Measurements from ENCODE around the gene FCRL6.

Gene FCRL6

DNA sequence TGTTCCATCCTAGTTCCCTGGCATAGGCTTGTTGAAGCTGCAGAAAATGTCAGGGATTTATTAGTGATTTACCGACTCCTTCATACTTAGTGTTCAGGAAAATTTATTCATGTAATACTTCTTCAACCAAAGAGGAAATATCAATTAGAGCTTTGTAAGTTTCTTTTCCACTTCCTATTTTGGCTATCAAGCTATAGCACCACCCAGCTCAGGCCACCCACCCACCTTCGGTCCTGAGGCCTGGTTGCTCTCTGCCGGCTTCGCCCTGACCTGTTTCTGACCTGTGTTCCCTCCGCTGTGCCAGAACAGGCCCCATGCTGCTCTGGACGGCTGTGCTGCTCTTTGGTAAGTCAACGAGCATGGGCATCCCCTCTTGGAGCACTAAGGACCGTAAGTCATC, at the start of gene FCRL6:
Gene FCRL6 (plus strand): TSS at position 250 of the 400 bp plus-strand sequence. CDS start 65 bp downstream, at position 315.
- no peak for DNase-seq (ENCODE audit: low spot score)

DNA sequence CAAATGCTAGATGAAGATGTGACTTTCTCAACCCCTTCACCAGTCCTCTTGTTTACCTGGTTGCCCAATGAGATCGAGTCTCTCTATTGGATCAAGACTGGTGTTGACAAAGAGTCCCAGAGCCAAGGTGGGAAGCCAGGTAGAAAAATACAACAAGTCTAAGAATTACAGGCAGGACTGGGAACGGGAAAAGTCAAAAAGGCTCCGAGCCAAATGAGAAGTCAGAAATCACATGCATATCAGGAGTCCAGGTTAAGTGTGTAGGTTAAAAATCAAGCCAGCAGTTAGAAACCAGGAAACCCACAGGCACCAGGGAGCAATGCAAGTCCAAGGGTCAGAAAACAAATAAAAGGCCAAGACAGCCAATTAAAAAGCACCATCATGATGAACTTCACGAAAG, 48.8 kb upstream of the FCRL6 start:
- no peak for DNase-seq (ENCODE audit: low spot score)

- no peak for DNase-seq (ENCODE audit: low spot score)
These were observed 46.6 kb upstream of the FCRL6 start for GRCh38 chr1:159755451-159756007.

GRCh38 chr1:159756397-159756796, 45.8 kb upstream of the FCRL6 start:
- DNase-seq (ENCODE audit: low spot score), result no peak

GRCh38 chr1:159763686-159764085, 38.5 kb upstream of the FCRL6 start:
- no peak for DNase-seq (ENCODE audit: low spot score)

- DNase-seq (ENCODE audit: low spot score), result no peak
These were observed 36.4 kb upstream of the FCRL6 start for GRCh38 chr1:159765806-159766205.

GRCh38 chr1:159771127-159771895, 30.8 kb upstream of the FCRL6 start:
- no peak for DNase-seq (ENCODE audit: low spot score)

DNA sequence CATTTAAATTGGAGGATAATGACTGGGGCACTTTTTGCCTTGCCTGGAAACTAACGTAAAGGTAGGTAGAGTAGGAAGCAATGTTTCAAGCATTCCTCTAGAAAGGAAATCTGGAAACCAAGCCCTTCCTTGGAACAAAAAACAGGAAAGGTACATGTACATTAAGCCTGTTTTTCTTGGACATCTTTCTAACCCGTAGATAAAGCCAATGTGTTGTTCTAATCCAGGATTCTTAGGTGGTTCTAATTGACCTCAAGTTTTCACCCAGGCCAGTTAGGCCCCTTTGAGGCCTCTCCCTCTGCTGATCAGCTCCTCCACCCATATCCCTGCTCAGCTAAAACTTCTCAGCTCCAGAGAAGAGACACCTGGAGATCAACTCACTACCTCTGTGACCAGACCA, 27.7 kb upstream of the FCRL6 start:
- DNase-seq (ENCODE audit: low spot score), result no peak

DNA sequence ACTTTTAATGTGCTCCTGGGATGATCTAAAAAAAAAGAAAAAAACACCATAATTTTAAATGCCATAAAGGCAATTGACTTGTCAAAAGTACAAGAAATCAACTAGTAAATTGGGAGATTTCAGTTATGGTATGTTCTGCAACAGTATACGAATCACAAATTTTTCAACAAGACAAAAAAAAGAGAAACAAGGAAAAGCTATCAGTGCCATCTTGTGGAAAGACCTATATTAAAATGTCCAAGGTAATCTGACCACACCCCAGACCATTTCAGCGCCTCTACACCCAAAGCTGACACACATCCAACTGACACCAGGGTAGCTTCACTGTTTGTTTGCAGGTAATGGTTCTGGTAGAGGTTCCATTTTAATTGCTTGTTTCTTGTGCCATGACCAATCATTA, 26.4 kb upstream of the FCRL6 start:
- peak; percentile 9 for DNase-seq (ENCODE audit: low spot score)

DNA sequence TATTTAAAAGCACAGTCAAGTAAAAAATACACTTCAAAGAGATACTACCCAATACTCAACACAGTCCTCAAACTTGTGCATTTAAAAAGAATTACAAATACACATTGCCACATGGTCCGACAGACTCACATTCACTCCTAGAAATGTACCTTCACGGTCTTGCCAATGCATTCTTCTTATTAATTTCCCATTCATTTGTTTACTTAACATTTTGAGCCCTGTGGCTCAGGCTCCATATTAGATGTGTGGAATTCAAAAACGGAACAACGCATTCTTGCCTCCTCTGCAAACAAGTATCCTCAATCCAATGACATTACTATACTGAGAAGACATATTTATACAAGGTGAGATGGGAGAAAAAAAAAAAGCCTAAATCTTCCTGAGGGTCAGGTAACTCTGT, 23.9 kb upstream of the FCRL6 start:
- no peak for DNase-seq (ENCODE audit: low spot score)

- DNase-seq (ENCODE audit: low spot score), result no peak
These were observed 22.7 kb upstream of the FCRL6 start for GRCh38 chr1:159779403-159779851.

DNA sequence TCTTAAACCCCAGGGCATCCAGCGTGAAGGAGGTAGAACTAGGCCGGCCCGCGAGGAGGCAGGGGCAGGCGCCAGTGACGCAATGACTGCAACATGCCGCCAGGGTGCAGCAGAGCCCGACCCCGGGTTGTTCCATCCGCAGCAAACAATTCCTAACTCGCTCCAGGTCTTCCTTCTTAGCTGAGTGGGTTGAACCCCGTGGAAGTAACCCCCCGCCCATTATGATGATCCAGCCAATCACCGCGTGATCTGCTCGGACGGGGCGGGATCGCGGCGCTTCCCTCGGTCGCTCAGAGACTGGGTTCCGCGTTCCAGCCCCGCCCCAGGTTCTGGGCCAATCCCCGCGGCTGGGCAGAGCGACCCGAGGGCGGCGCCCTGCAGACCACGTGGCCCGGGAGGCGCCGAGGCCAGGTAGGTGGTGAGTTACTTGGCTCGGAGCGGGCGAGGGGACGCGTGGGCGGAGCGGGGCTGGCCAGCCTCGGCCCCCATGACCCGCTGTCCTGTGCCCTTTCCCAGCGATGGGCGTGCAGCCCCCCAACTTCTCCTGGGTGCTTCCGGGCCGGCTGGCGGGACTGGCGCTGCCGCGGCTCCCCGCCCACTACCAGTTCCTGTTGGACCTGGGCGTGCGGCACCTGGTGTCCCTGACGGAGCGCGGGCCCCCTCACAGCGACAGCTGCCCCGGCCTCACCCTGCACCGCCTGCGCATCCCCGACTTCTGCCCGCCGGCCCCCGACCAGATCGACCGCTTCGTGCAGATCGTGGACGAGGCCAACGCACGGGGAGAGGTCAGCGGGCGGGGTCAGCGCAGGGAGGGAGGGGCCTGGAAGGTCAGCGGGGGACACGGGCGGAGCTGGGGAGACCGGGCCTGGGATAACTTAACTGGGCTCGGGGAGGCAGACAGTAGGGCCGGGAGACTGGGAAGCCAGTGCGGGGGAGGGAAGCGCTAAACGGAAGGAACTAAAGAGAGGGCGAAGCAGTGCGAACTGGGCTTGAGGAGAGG, 21.3 kb upstream of the FCRL6 start, which contains the start of gene DUSP23:
Gene DUSP23 (plus strand): TSS at position 380 of the 1,000 bp plus-strand sequence. CDS start 139 bp downstream, at position 519.
- peak; percentile 98 for DNase-seq (ENCODE audit: low spot score)

DNA sequence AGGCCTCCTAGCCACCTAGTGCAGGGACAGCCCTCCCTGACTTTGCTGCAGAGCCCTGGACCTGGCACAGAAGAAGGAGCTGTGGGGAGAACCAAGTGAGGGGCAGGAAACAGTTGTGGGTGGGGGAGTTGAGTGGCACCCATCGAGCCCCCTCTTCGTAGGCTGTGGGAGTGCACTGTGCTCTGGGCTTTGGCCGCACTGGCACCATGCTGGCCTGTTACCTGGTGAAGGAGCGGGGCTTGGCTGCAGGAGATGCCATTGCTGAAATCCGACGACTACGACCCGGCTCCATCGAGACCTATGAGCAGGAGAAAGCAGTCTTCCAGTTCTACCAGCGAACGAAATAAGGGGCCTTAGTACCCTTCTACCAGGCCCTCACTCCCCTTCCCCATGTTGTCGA, 20.2 kb upstream of the FCRL6 start:
- no peak for DNase-seq (ENCODE audit: low spot score)

- no peak for DNase-seq (ENCODE audit: low spot score)
These were observed 18.4 kb upstream of the FCRL6 start for GRCh38 chr1:159783724-159784123.

- DNase-seq (ENCODE audit: low spot score), result no peak
These were observed 15.7 kb upstream of the FCRL6 start for GRCh38 chr1:159786465-159786864.

- DNase-seq (ENCODE audit: low spot score), result no peak
These were observed 15.2 kb upstream of the FCRL6 start for GRCh38 chr1:159786966-159787365.

DNA sequence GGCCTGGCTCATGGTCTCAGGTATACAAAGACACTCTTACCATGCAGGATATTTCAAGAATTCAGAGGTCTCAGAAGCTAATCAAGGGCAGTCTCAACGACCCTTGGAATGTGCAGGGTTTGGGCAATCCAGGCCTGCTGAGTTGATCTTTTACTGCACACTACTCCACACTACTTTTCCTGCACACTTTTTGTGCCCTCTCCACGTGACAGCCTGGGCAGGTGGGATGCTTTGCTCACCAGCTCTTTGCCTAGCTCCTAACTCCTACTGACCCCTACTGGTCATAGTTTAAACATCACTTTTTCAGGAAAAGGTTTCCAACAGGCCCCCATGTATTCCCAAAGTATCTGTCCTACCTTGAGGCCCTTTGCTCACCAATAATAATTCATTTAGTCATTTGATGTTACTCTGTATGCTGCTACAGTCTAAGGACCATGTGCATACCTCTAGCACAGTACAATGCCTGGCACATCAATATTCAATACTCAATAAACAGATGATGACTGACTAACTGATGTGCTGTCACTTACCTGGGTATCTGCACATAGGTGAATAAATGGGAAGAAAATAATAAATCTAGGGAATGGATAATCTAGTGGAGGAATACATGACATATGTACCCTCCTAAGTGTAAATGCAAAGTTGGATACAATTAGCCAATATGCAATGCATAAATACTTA, 11.8 kb upstream of the FCRL6 start:
- DNase-seq (ENCODE audit: low spot score), result peak; percentile 27

DNA sequence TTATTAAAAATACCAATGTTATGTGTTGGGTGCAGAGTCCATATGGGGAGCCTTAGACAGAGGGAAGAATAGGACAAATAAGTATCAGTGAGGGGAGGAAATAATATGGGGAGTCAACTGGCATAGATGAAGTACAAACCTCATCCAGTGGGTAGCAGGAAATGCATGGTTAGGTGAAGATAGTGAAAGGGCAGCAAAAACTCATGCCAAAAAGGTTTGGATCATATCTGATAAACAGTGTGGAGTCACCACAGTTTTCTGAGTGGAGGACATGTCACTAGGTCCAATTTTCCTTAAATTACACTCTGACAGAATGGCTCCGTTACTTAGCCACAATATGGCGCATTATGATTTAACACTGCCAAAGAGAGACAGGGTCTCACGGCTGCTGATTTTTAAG, 11.1 kb upstream of the FCRL6 start:
- DNase-seq (ENCODE audit: low spot score), result no peak

GRCh38 chr1:159791461-159791860, 10.7 kb upstream of the FCRL6 start:
- DNase-seq (ENCODE audit: low spot score), result no peak

- no peak for DNase-seq (ENCODE audit: low spot score)
These were observed 6.6 kb upstream of the FCRL6 start for GRCh38 chr1:159795534-159795933.

GRCh38 chr1:159798893-159799292, 3.3 kb upstream of the FCRL6 start:
- peak; percentile 89 for DNase-seq (ENCODE audit: low spot score)

DNA sequence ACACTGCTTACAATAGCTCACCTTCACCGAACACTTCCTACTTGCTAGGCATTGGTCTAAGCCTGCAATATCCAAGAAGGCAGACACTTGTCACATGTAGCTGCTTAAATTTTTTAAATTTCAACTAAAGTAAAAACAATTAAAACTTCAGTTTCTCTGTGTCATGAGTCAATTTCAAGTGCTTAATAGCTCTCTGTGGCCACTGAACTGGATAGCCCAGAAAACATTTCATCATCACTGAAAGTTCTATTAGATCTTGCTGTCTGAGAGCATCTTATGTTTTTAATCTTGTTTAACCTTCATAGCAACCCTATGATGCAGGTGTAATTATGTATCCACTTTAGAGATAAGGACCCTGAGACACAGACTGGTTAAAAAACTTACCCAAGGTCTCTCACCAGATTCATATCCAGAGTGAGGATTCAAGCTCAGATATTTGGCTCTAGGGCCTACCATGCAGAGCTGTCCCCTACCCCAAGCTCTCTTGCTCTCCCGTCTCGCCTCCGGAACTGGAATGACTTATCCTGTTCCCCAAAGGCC, 2.6 kb upstream of the FCRL6 start:
- no peak for DNase-seq (ENCODE audit: low spot score)
